ENCODE results near the gene UBAP1L. TPM values are rescaled to one million over a fixed set of nuclear protein-coding genes. Genes with fewer than 3 reads are reported as not detected.

Gene UBAP1L
- total RNA-seq, 1 experiment from 2014 or later, result 1.7 TPM

- ATAC-seq (no peak), DNase-seq (ENCODE audit: low read depth, low spot score) (no peak)
- POLR2A ChIA-PET, result no interaction called here
- H3K36me3 ChIP-seq (ENCODE audit: control insufficient read depth, insufficient read depth, low read length), result no peaks in the 10 kb centered on the region
- no TSS peak for BruUV-seq (replicated peaks)
- TF ChIP-seq SIN3A (IDR thresholded peaks at IDR 0.05; ENCODE audit: borderline replicate concordance, insufficient read depth, low read depth, low read length) (no peak), TCF7L2 (IDR thresholded peaks at IDR 0.05; ENCODE audit: low read depth, low read length) (no peak), POLR2AphosphoS5 (IDR thresholded peaks at IDR 0.05; ENCODE audit: low read depth, low read length) (no peak)
- TF ChIP-seq, protein P1, sequence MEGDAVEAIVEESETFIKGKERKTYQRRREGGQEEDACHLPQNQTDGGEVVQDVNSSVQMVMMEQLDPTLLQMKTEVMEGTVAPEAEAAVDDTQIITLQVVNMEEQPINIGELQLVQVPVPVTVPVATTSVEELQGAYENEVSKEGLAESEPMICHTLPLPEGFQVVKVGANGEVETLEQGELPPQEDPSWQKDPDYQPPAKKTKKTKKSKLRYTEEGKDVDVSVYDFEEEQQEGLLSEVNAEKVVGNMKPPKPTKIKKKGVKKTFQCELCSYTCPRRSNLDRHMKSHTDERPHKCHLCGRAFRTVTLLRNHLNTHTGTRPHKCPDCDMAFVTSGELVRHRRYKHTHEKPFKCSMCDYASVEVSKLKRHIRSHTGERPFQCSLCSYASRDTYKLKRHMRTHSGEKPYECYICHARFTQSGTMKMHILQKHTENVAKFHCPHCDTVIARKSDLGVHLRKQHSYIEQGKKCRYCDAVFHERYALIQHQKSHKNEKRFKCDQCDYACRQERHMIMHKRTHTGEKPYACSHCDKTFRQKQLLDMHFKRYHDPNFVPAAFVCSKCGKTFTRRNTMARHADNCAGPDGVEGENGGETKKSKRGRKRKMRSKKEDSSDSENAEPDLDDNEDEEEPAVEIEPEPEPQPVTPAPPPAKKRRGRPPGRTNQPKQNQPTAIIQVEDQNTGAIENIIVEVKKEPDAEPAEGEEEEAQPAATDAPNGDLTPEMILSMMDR (IDR thresholded peaks at IDR 0.05), result no peak
- TF ChIP-seq, protein P2, sequence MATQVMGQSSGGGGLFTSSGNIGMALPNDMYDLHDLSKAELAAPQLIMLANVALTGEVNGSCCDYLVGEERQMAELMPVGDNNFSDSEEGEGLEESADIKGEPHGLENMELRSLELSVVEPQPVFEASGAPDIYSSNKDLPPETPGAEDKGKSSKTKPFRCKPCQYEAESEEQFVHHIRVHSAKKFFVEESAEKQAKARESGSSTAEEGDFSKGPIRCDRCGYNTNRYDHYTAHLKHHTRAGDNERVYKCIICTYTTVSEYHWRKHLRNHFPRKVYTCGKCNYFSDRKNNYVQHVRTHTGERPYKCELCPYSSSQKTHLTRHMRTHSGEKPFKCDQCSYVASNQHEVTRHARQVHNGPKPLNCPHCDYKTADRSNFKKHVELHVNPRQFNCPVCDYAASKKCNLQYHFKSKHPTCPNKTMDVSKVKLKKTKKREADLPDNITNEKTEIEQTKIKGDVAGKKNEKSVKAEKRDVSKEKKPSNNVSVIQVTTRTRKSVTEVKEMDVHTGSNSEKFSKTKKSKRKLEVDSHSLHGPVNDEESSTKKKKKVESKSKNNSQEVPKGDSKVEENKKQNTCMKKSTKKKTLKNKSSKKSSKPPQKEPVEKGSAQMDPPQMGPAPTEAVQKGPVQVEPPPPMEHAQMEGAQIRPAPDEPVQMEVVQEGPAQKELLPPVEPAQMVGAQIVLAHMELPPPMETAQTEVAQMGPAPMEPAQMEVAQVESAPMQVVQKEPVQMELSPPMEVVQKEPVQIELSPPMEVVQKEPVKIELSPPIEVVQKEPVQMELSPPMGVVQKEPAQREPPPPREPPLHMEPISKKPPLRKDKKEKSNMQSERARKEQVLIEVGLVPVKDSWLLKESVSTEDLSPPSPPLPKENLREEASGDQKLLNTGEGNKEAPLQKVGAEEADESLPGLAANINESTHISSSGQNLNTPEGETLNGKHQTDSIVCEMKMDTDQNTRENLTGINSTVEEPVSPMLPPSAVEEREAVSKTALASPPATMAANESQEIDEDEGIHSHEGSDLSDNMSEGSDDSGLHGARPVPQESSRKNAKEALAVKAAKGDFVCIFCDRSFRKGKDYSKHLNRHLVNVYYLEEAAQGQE (IDR thresholded peaks at IDR 0.05; ENCODE audit: insufficient read depth in 1 of 2, low read depth in 2 of 2, low read length in 1 of 2), result no peak
- no peaks in the 10 kb centered on the region for H3K27me3 ChIP-seq (ENCODE audit: control insufficient read depth, insufficient read depth, low read length)
- no peaks in the 10 kb centered on the region; the same call in 1 of the 2 replicates for H3K4me1 ChIP-seq (ENCODE audit: control insufficient read depth, insufficient read depth, low read length)
- CTCF ChIA-PET, result no interaction called here
- H3K27ac ChIP-seq (ENCODE audit: low read length), result no peak overlapping the region; the same call in 1 of the 2 replicates
- intact Hi-C loops (cut with micrococcal nuclease; ENCODE audit: unreplicated experiment) (no loop called here), in situ Hi-C loops (cut with HindIII; ENCODE audit: low pct_unique_long_range_greater_than_20kb, low sequenced_read_pairs) (no loop called here)
- no peak overlapping the region for H3K4me3 ChIP-seq (ENCODE audit: low read depth in 2 of 2, low read length in 2 of 2)
- H3K9me3 ChIP-seq (ENCODE audit: control insufficient read depth, insufficient read depth, low read depth, low read length), result no peaks in the 10 kb centered on the region
These were observed 72.1 kb downstream of the UBAP1L start for GRCh38 chr15:65042776-65043327.

Other genes starting within 250 kb of the UBAP1L start
- gene ANKDD1A, start 203.3 kb downstream of the UBAP1L start, total RNA-seq (2021; ENCODE audit: unreplicated experiment), result 6.8 TPM
- 124 TPM for gene SPG21, start 125.3 kb downstream of the UBAP1L start, total RNA-seq (2021; ENCODE audit: unreplicated experiment)
- 19.4 TPM for gene MTFMT, start 85.6 kb downstream of the UBAP1L start, total RNA-seq (2021; ENCODE audit: unreplicated experiment)
- 0.51 TPM for gene SLC51B, start 69.8 kb downstream of the UBAP1L start, total RNA-seq (2021; ENCODE audit: unreplicated experiment)
- gene RASL12, start 47.2 kb downstream of the UBAP1L start, total RNA-seq (2021; ENCODE audit: unreplicated experiment), result 0.67 TPM
- not detected for gene KBTBD13, start 38.5 kb downstream of the UBAP1L start, total RNA-seq (2021; ENCODE audit: unreplicated experiment)
- gene PDCD7, start 18.6 kb upstream of the UBAP1L start, total RNA-seq (2021; ENCODE audit: unreplicated experiment), result 19.7 TPM
- gene CLPX, start 70.1 kb upstream of the UBAP1L start, total RNA-seq (2021; ENCODE audit: unreplicated experiment), result 49.9 TPM
- gene CILP, start 96.3 kb upstream of the UBAP1L start, total RNA-seq (2021; ENCODE audit: unreplicated experiment), result 0.08 TPM
- 15.4 TPM for gene PARP16, start 171.7 kb upstream of the UBAP1L start, total RNA-seq (2021; ENCODE audit: unreplicated experiment)
- not detected for gene RNU5A-1, start 180.9 kb upstream of the UBAP1L start, total RNA-seq (2021; ENCODE audit: unreplicated experiment)
- not detected for gene RNU5B-1, start 189.5 kb upstream of the UBAP1L start, total RNA-seq (2021; ENCODE audit: unreplicated experiment)

All from Panc1 (cell line).